GM23338 (cell line): ENCODE data around the gene CD3D. TPM values are rescaled to one million over a fixed set of nuclear protein-coding genes. Genes with fewer than 3 reads are reported as not detected.

Source experiments
- ATAC-seq: fragments of 200-7000 bp; cut with Tn5 transposase; 3 replicates; pipeline ENCODE4 v1.9.1; 2020
- DNase-seq: peaks from one replicate; pipeline ENCODE4 v3.0.0-alpha.2; 2015; ENCODE audit warnings: low spot score
- H2AFZ ChIP-seq: fragments of 200-600 bp; sonication (generic); 2 replicates; pipeline ENCODE4 v1.8.0; 2016; ENCODE audit warnings: antibody characterized with exemption, mild to moderate bottlenecking, moderate library complexity
- H3F3A ChIP-seq: fragments of 200-600 bp; sonication (generic); replicated peaks from 2 replicates; pipeline ENCODE4 v1.8.0; 2017; ENCODE audit warnings: antibody characterized with exemption, mixed run types, low read depth
- H3K27ac ChIP-seq: fragments of 200-600 bp; sonication (generic); 2 replicates; pipeline ENCODE4 v1.6.1; 2016; ENCODE audit warnings: low read depth
- H3K27me3 ChIP-seq: fragments of 200-600 bp; sonication (generic); 2 replicates; pipeline ENCODE4 v1.8.0; 2016; ENCODE audit warnings: mild to moderate bottlenecking, mixed run types, moderate library complexity; ENCODE audit not compliant: insufficient read depth
- H3K36me3 ChIP-seq: fragments of 200-600 bp; sonication (generic); 2 replicates; pipeline ENCODE4 v1.8.0; 2016; ENCODE audit warnings: mild to moderate bottlenecking; ENCODE audit not compliant: insufficient read depth
- H3K4me1 ChIP-seq: fragments of 200-600 bp; sonication (generic); 2 replicates; pipeline ENCODE4 v1.8.0; 2016; ENCODE audit warnings: mild to moderate bottlenecking, moderate library complexity; ENCODE audit not compliant: insufficient read depth
- H3K4me2 ChIP-seq: fragments of 200-600 bp; sonication (generic); 2 replicates; pipeline ENCODE4 v1.7.1; 2017; ENCODE audit warnings: mixed run types
- H3K4me3 ChIP-seq: fragments of 200-600 bp; sonication (generic); 2 replicates; pipeline ENCODE4 v1.6.1; 2016; ENCODE audit warnings: mixed run types
- H3K79me2 ChIP-seq: fragments of 200-600 bp; sonication (generic); replicated peaks from 2 replicates; pipeline ENCODE4 v1.8.0; 2017; ENCODE audit warnings: mild to moderate bottlenecking; ENCODE audit not compliant: insufficient read depth
- H3K9me2 ChIP-seq: fragments of 200-600 bp; sonication (generic); 2 replicates; pipeline ENCODE4 v1.8.0; 2017; ENCODE audit not compliant: insufficient read depth
- H4K20me1 ChIP-seq: fragments of 200-600 bp; sonication (generic); replicated peaks from 2 replicates; pipeline ENCODE4 v1.8.0; 2017; ENCODE audit warnings: mild to moderate bottlenecking; ENCODE audit not compliant: insufficient read depth
- H3K27ac Mint-ChIP-seq: 2 replicates; pipeline ENCODE4 v1.8.0; 2020; ENCODE audit warnings: inconsistent platforms, mild to moderate bottlenecking, moderate library complexity, mixed read lengths
- H3K27me3 Mint-ChIP-seq: 3 replicates; pipeline ENCODE4 v1.8.0; 2022; ENCODE audit warnings: low read depth, mild to moderate bottlenecking, moderate library complexity, mixed read lengths, inconsistent platforms; ENCODE audit not compliant: insufficient read depth, poor library complexity
- H3K36me3 Mint-ChIP-seq: 3 replicates; pipeline ENCODE4 v1.8.0; 2021; ENCODE audit warnings: low read depth, mild to moderate bottlenecking, inconsistent platforms, moderate library complexity, mixed read lengths
- H3K4me1 Mint-ChIP-seq: 3 replicates; pipeline ENCODE4 v1.8.0; 2020; ENCODE audit warnings: mild to moderate bottlenecking, inconsistent platforms, mixed read lengths
- H3K4me3 Mint-ChIP-seq: 3 replicates; pipeline ENCODE4 v1.8.0; 2021; ENCODE audit warnings: moderate library complexity, mild to moderate bottlenecking, inconsistent platforms, mixed read lengths
- H3K9me3 Mint-ChIP-seq: 3 replicates; pipeline ENCODE4 v1.8.0; 2020; ENCODE audit warnings: moderate library complexity, mild to moderate bottlenecking, inconsistent platforms, mixed read lengths
- CREB1 ChIP-seq: fragments of 250-450 bp; sonication (Bioruptor Pico); IDR thresholded peaks from 2 replicates; pipeline ENCODE4 v1.5.0; 2020; ENCODE audit warnings: low read depth, mild to moderate bottlenecking, moderate library complexity
- CTCF ChIP-seq, 2 experiments: fragments of 200-600 bp in 1 of 2; sonication (generic) in 1 of 2; conservative IDR thresholded peaks; 2 replicates each; pipeline versions ENCODE4 v1.5.1 to v1.6.1; 2016 to 2017; ENCODE audit warnings: antibody characterized with exemption in 2 of 2, low read depth in 2 of 2, mild to moderate bottlenecking in 2 of 2, moderate library complexity in 1 of 2
- ETS1 ChIP-seq: IDR thresholded peaks from 2 replicates; pipeline ENCODE4 v1.6.1; 2016; ENCODE audit warnings: antibody characterized with exemption
- EZH2phosphoT487 ChIP-seq: fragments of 200-600 bp; sonication (generic); IDR thresholded peaks from one replicate; pipeline ENCODE4 v1.8.1; 2018; ENCODE audit warnings: antibody characterized with exemption; ENCODE audit not compliant: unreplicated experiment
- JUNB ChIP-seq: IDR thresholded peaks from one replicate; pipeline ENCODE4 v1.6.1; 2016; ENCODE audit warnings: antibody characterized with exemption; ENCODE audit not compliant: unreplicated experiment
- NANOG ChIP-seq: IDR thresholded peaks from 2 replicates; pipeline ENCODE4 v1.6.1; 2016; ENCODE audit warnings: antibody characterized with exemption, borderline replicate concordance
- POLR2AphosphoS5 ChIP-seq: IDR thresholded peaks from 2 replicates; pipeline ENCODE4 v1.6.1; 2016; ENCODE audit warnings: antibody characterized with exemption, low read depth
- STAT1 ChIP-seq: IDR thresholded peaks from one replicate; pipeline ENCODE4 v1.6.1; 2016; ENCODE audit warnings: antibody characterized with exemption; ENCODE audit not compliant: unreplicated experiment
- ZNF114 ChIP-seq: fragments of 250-450 bp; sonication (Bioruptor Pico); IDR thresholded peaks from 2 replicates; pipeline ENCODE4 v1.5.0; 2020; ENCODE audit warnings: mild to moderate bottlenecking, moderate library complexity
- ZNF331 ChIP-seq: fragments of 250-450 bp; sonication (Bioruptor Pico); IDR thresholded peaks from 2 replicates; pipeline ENCODE4 v1.5.0; 2020; ENCODE audit warnings: low read depth, mild to moderate bottlenecking, moderate library complexity
- ZNF462 ChIP-seq: fragments of 250-450 bp; sonication (Bioruptor Pico); IDR thresholded peaks from 2 replicates; pipeline ENCODE4 v1.5.0; 2020; ENCODE audit warnings: mild to moderate bottlenecking, moderate library complexity
- polyA plus RNA-seq: library from polyadenylated mRNA; unstranded; fragments of >200 nt; fragmentation: Nextera tagmentation; extraction: Ambion mirVana; gene quantifications from 2 replicates; pipeline ENCODE4 v1.2.1, GENCODE V29; 2016
- total RNA-seq: library from RNA; depleted of rRNA; stranded (reverse); fragments of >200 nt; shearing (Covaris generic); gene quantifications from 2 replicates; pipeline ENCODE4 v1.2.3, GENCODE V29; 2014

The CD3D gene
- total and polyA plus RNA-seq, 2 experiments from 2014 or later = not detected

GRCh38 chr11:118341815-118342489, 553 bp downstream of the CD3D start:
- Histone ChIP-seq H3K27me3 (no peaks in the 10 kb centered on the region), H3K4me2 (no peak overlapping the region), H3K9me2 (no peaks in the 10 kb centered on the region), H3K27ac (no peak overlapping the region), H3K79me2 (no peaks in the 10 kb centered on the region), H4K20me1 (no peaks in the 10 kb centered on the region), H3K36me3 (no peaks in the 10 kb centered on the region), H2AFZ (0 out of 2 replicates have a peak overlapping the region, but pooled peaks have one; percentile 72), H3K4me1 (no peaks in the 10 kb centered on the region), H3K4me3 (no peak overlapping the region), H3F3A (no peaks in the 10 kb centered on the region)
- DNase-seq = no peak
- H3K4me1 Mint-ChIP-seq = no peaks in the 10 kb centered on the region
- H3K9me3 Mint-ChIP-seq = no peaks in the 10 kb centered on the region; the same call in 2 of the 3 replicates
- H3K36me3 Mint-ChIP-seq = no peaks in the 10 kb centered on the region
- TF ChIP-seq JUNB (no peak), POLR2AphosphoS5 (no peak), STAT1 (no peak), CTCF (conservative IDR thresholded peaks at IDR 0.05; ENCODE audit: low read depth in 2 of 2) (no peak), ZNF114 (no peak), ZNF331 (CRISPR knock-in tag) (no peak), ETS1 (no peak), EZH2phosphoT487 (no peak), CREB1 (no peak)
- peaks cover 7% of the 10 kb centered on the region for H3K27me3 Mint-ChIP-seq
- no peak for ATAC-seq
- H3K4me3 Mint-ChIP-seq = no peak overlapping the region
- no peak overlapping the region for H3K27ac Mint-ChIP-seq

- Histone ChIP-seq H4K20me1 (no peaks in the 10 kb centered on the region), H3K9me2 (no peaks in the 10 kb centered on the region), H3K27ac (no peak overlapping the region), H3K36me3 (no peaks in the 10 kb centered on the region), H3K4me2 (no peak overlapping the region), H3K27me3 (no peaks in the 10 kb centered on the region), H3K4me1 (no peaks in the 10 kb centered on the region), H3K4me3 (no peak overlapping the region), H3K79me2 (no peaks in the 10 kb centered on the region), H3F3A (no peaks in the 10 kb centered on the region), H2AFZ (no peak overlapping the region)
- peaks cover 10% of the 10 kb centered on the region for H3K27me3 Mint-ChIP-seq
- DNase-seq = no peak
- ATAC-seq = no peak
- H3K9me3 Mint-ChIP-seq = no peaks in the 10 kb centered on the region; the same call in 2 of the 3 replicates
- no peaks in the 10 kb centered on the region for H3K4me1 Mint-ChIP-seq
- H3K27ac Mint-ChIP-seq = no peak overlapping the region
- H3K4me3 Mint-ChIP-seq = no peak overlapping the region
- H3K36me3 Mint-ChIP-seq = no peaks in the 10 kb centered on the region
- TF ChIP-seq CREB1 (no peak), CTCF (conservative IDR thresholded peaks at IDR 0.05; ENCODE audit: low read depth in 2 of 2) (no peak), ZNF462 (CRISPR knock-in tag) (no peak), NANOG (no peak)
These were observed 1.2 kb downstream of the CD3D start for GRCh38 chr11:118341261-118341660.
